GM12878 (cell line): ENCODE measurements around the gene PPP1R7. TPM values are rescaled to one million over a fixed set of nuclear protein-coding genes. Genes with fewer than 3 reads are reported as not detected.

Source experiments
- ATAC-seq: fragments of 200-7000 bp; cut with Tn5 transposase; 3 replicates; pipeline ENCODE4 v1.9.1; 2020; ENCODE audit warnings: mild to moderate bottlenecking, moderate library complexity
- BruUV-seq: library from RNA; stranded (reverse); fragments of 400-500 nt; replicated peaks from 2 replicates; lab custom pipeline; 2021; lab: Mats Ljungman, UMichigan
- CTCF ChIA-PET: fragments of 300-600 bp; sonication (Branson Sonifier 250); formaldehyde crosslinking; extraction: SDS; loops from one replicate; lab custom pipeline; 2021; ENCODE audit warnings: inconsistent platforms; lab: Yijun Ruan, JAX
- POLR2A ChIA-PET: fragments of 350-600 bp; formaldehyde crosslinking; extraction: SDS; loops from one replicate; lab custom pipeline; 2021; ENCODE audit warnings: inconsistent platforms; lab: Charles Lee
- RAD21 ChIA-PET: fragments of 300-600 bp; sonication (Branson Sonifier 250); formaldehyde crosslinking; loops from one replicate; lab custom pipeline; 2023; ENCODE audit warnings: antibody characterized with exemption; ENCODE audit not compliant: unreplicated experiment; lab: Charles Lee
- SMC1A ChIA-PET: fragments of 300-600 bp; sonication (Branson Sonifier 250); formaldehyde crosslinking; loops from one replicate; lab custom pipeline; 2023; ENCODE audit not compliant: unreplicated experiment, uncharacterized antibody; lab: Charles Lee
- DNase-seq: peaks from one replicate; pipeline ENCODE4 v3.0.0-alpha.2; 2011; ENCODE audit warnings: low read depth, low spot score
- FAIRE-seq: peaks from 3 replicates; lab custom pipeline; 2011; peaks lifted over from hg19 to GRCh38; lab: Jason Lieb, UNC
- H2AFZ ChIP-seq: 2 replicates; pipeline ENCODE4 v1.6.0; 2011; ENCODE audit warnings: low read depth, low read length, control low read depth; ENCODE audit not compliant: control insufficient read depth
- H3K27ac ChIP-seq: 2 replicates; pipeline ENCODE4 v1.5.1; 2011; ENCODE audit warnings: control low read depth; ENCODE audit not compliant: control insufficient read depth, insufficient read depth
- H3K27me3 ChIP-seq, 2 experiments: replicated peaks in 1 of 2; 2 replicates each; pipeline versions ENCODE4 v1.6.0 to v1.6.1; 2011; ENCODE audit warnings: low read length in 1 of 2; ENCODE audit not compliant: control insufficient read depth in 2 of 2, insufficient read depth in 2 of 2
- H3K36me3 ChIP-seq, 2 experiments: 2 replicates each; pipeline ENCODE4 v1.5.1; 2011; ENCODE audit warnings: low read length in 1 of 2; ENCODE audit not compliant: control insufficient read depth in 2 of 2, insufficient read depth in 2 of 2
- H3K4me1 ChIP-seq: 2 replicates; pipeline ENCODE4 v1.6.1; 2011; ENCODE audit warnings: mild to moderate bottlenecking, low read length, moderate library complexity, mixed read lengths; ENCODE audit not compliant: control insufficient read depth, insufficient read depth
- H3K4me2 ChIP-seq: 2 replicates; pipeline ENCODE4 v1.6.0; 2011; ENCODE audit warnings: control low read depth; ENCODE audit not compliant: control insufficient read depth, insufficient read depth
- H3K4me3 ChIP-seq: fragments of 200-600 bp; sonication (generic); 2 replicates; pipeline ENCODE4 v1.5.1; 2016
- H3K79me2 ChIP-seq: 2 replicates; pipeline ENCODE4 v1.6.0; 2011; ENCODE audit warnings: low read length; ENCODE audit not compliant: control insufficient read depth, insufficient read depth
- H3K9ac ChIP-seq: 2 replicates; pipeline ENCODE4 v1.8.0; 2011; ENCODE audit warnings: low read length, control low read depth, mixed read lengths; ENCODE audit not compliant: control insufficient read depth, insufficient read depth
- H3K9me3 ChIP-seq: replicated peaks from 3 replicates; pipeline ENCODE4 v1.5.1; 2011; ENCODE audit warnings: mild to moderate bottlenecking, low read length; ENCODE audit not compliant: control insufficient read depth, insufficient read depth
- H4K20me1 ChIP-seq: 2 replicates; pipeline ENCODE4 v1.6.0; 2011; ENCODE audit not compliant: control insufficient read depth, insufficient read depth
- BRCA1 ChIP-seq: IDR thresholded peaks from 2 replicates; pipeline ENCODE4 v1.6.1; 2011; ENCODE audit warnings: low read depth, low read length, improper control_type of control experiment
- CREM ChIP-seq: IDR thresholded peaks from 2 replicates; pipeline ENCODE4 v1.6.1; 2014; ENCODE audit warnings: antibody characterized with exemption, low read depth
- E4F1 ChIP-seq: fragments of 450-650 bp; IDR thresholded peaks from 2 replicates; pipeline ENCODE4 v1.6.1; 2018; ENCODE audit warnings: borderline replicate concordance, mild to moderate bottlenecking; ENCODE audit not compliant: partially characterized antibody
- FOS ChIP-seq: IDR thresholded peaks from 3 replicates; pipeline ENCODE4 v1.6.1; 2011; ENCODE audit warnings: borderline replicate concordance; ENCODE audit not compliant: insufficient read length; ENCODE audit errors: extremely low read depth
- MEF2A ChIP-seq: IDR thresholded peaks from 2 replicates; pipeline ENCODE4 v1.6.1; 2011; ENCODE audit warnings: low read depth, mild to moderate bottlenecking, low read length, moderate library complexity; ENCODE audit not compliant: insufficient read depth
- RBBP5 ChIP-seq: fragments of 200-600 bp; sonication (generic); conservative IDR thresholded peaks from 2 replicates; pipeline ENCODE4 v1.6.1; 2016
- RUNX3 ChIP-seq: IDR thresholded peaks from 2 replicates; pipeline ENCODE4 v1.6.1; 2012; ENCODE audit warnings: low read length, inconsistent platforms
- SIN3A ChIP-seq: IDR thresholded peaks from 2 replicates; pipeline ENCODE4 v1.6.1; 2012; ENCODE audit warnings: low read depth, low read length, improper control_type of control experiment
- TCF3 ChIP-seq: IDR thresholded peaks from 2 replicates; pipeline ENCODE4 v1.6.1; 2012; ENCODE audit warnings: low read depth, mild to moderate bottlenecking, low read length, borderline replicate concordance; ENCODE audit not compliant: insufficient read depth
- ZNF24 ChIP-seq: fragments of 450-650 bp; IDR thresholded peaks from 2 replicates; pipeline ENCODE4 v1.6.1; 2017; ENCODE audit warnings: antibody characterized with exemption, mild to moderate bottlenecking
- WGBS: methylation state at CpG from one replicate; pipeline ENCODE4 v1.1.6; 2016; ENCODE audit warnings: low lambda C conversion rate; ENCODE audit not compliant: insufficient replicate concordance, insufficient coverage; ENCODE audit errors: missing lambda C conversion rate; 5-methylcytosine and 5-hydroxymethylcytosine counted together
- in situ Hi-C: fragments of 300-500 bp; cut with MboI; formaldehyde crosslinking; loops from 9 replicates; pipeline ENCODE4 v1.14.3; 2018; ENCODE audit warnings: mixed read lengths
- intact Hi-C: fragments of 100-400 bp; cut with micrococcal nuclease; formaldehyde crosslinking; loops from one replicate; pipeline ENCODE4 v1.14.2; 2022; ENCODE audit not compliant: unreplicated experiment
- polyA plus RNA-seq, 11 experiments: library from polyadenylated mRNA; depleted of rRNA in 4 of 11; unstranded in 6 of 11; stranded (reverse) in 5 of 11; fragments of >200 nt; fragmentation: Nextera tagmentation in 4 of 11; fragmentation: Illumina TruSeq in 1 of 11; extraction: Ambion mirVana in 4 of 11; extraction: Trizol in 1 of 11; gene quantifications; 1 replicate in 1 of 11; 2 replicates in 10 of 11; pipeline versions ENCODE4 v1.2.1 to v1.2.3, GENCODE V29; 2011 to 2016; ENCODE audit warnings: inconsistent platforms in 2 of 11, missing spikeins in 2 of 11, low read depth in 1 of 11
- total RNA-seq, 4 experiments: library from RNA; depleted of rRNA in 3 of 4; stranded (reverse); fragments of >200 nt in 3 of 4; fragmentation: Illumina TruSeq in 1 of 4; extraction: Trizol in 1 of 4; gene quantifications; 2 replicates each; pipeline versions ENCODE4 v1.2.1 to v1.2.3, GENCODE V29; 2013 to 2021
- TF ChIP-seq, protein P1 (sequence below): fragments of 450-650 bp; conservative IDR thresholded peaks from 2 replicates; pipeline ENCODE4 v1.6.1; 2017; ENCODE audit warnings: mild to moderate bottlenecking, moderate library complexity
- TF ChIP-seq, protein P2 (sequence below), 3 experiments: IDR thresholded peaks in 2 of 3; conservative IDR thresholded peaks in 1 of 3; 2 replicates each; pipeline ENCODE4 v1.5.1; 2011; ENCODE audit warnings: low read depth in 3 of 3, low read length in 3 of 3, mild to moderate bottlenecking in 3 of 3, control low read depth in 2 of 3, moderate library complexity in 2 of 3, inconsistent platforms in 1 of 3, mixed read lengths in 1 of 3; ENCODE audit not compliant: control insufficient read depth in 2 of 3, insufficient read depth in 1 of 3; ENCODE audit errors: extremely low read depth in 1 of 3

Gene PPP1R7
- total and polyA plus RNA-seq, 10 of the 15 experiments (the other 5 are each of a cell fraction or from before 2014, with no cell fraction given) = 78.5 to 174 (median 93.7) TPM

DNA sequence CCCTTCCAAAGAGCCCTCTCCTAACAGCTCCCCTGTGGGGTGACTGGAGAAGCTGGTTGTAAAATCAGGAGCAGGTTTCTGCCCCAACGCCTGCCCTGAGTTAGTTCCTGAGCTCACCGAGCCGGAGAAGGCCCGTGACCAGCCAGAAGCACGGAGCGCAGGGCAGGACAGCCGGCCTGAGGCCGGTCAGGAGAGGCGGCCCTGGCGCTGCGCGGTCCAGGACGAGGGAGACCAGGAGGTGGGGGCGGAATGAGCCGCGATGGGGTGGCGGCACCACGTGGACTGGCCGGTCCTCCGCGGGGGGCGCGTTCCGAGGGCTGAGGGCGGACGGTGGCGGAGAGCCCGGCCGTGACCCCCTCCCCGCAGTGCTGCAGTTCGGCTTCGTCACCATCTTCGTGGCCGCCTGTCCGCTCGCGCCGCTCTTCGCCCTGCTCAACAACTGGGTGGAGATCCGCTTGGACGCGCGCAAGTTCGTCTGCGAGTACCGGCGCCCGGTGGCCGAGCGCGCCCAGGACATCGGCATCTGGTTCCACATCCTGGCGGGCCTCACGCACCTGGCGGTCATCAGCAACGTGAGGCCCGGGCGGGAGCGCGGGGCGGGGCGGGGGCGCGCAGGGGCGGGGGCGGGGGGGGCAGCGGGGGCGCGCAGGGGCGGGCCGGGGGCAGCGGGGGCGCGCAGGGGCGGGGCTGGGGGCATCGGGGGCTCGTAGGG, 67.2 kb downstream of the PPP1R7 start (continued):
- TF ChIP-seq, protein P1, sequence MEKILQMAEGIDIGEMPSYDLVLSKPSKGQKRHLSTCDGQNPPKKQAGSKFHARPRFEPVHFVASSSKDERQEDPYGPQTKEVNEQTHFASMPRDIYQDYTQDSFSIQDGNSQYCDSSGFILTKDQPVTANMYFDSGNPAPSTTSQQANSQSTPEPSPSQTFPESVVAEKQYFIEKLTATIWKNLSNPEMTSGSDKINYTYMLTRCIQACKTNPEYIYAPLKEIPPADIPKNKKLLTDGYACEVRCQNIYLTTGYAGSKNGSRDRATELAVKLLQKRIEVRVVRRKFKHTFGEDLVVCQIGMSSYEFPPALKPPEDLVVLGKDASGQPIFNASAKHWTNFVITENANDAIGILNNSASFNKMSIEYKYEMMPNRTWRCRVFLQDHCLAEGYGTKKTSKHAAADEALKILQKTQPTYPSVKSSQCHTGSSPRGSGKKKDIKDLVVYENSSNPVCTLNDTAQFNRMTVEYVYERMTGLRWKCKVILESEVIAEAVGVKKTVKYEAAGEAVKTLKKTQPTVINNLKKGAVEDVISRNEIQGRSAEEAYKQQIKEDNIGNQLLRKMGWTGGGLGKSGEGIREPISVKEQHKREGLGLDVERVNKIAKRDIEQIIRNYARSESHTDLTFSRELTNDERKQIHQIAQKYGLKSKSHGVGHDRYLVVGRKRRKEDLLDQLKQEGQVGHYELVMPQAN = 0 out of 2 replicates have a peak, but pooled peaks have one; percentile 40
- TF ChIP-seq, all 136 proteins: peak for 10

GRCh38 chr2:241218131-241219029, 68.1 kb downstream of the PPP1R7 start:
- ChIA-PET CTCF (interaction anchor here (0.7 to 2.1 kb wide), 16 partner anchors 43 to 446 kb away, joined by 3 to 27 read pairs (median 4); no protein-coding TSS in a partner anchor), POLR2A (no interaction called here)
- in situ Hi-C loops = loop anchor here (5.0 kb wide), 1 partner anchor 141 kb away; no protein-coding TSS in a partner anchor
- TF ChIP-seq MEF2A = no peak
- TF ChIP-seq CREM = no peak
- TF ChIP-seq RBBP5 = no peak
- TF ChIP-seq BRCA1 = no peak
- TF ChIP-seq RUNX3 = 0 out of 2 replicates have a peak, but pooled peaks have one; percentile 26
- no peak for TF ChIP-seq SIN3A
- no peak for TF ChIP-seq E4F1
- TF ChIP-seq TCF3 = no peak
- TF ChIP-seq, protein P2, sequence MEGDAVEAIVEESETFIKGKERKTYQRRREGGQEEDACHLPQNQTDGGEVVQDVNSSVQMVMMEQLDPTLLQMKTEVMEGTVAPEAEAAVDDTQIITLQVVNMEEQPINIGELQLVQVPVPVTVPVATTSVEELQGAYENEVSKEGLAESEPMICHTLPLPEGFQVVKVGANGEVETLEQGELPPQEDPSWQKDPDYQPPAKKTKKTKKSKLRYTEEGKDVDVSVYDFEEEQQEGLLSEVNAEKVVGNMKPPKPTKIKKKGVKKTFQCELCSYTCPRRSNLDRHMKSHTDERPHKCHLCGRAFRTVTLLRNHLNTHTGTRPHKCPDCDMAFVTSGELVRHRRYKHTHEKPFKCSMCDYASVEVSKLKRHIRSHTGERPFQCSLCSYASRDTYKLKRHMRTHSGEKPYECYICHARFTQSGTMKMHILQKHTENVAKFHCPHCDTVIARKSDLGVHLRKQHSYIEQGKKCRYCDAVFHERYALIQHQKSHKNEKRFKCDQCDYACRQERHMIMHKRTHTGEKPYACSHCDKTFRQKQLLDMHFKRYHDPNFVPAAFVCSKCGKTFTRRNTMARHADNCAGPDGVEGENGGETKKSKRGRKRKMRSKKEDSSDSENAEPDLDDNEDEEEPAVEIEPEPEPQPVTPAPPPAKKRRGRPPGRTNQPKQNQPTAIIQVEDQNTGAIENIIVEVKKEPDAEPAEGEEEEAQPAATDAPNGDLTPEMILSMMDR (IDR thresholded peaks at IDR 0.05 in 2 of 3, conservative IDR thresholded peaks at IDR 0.05 in 1 of 3; ENCODE audit: control insufficient read depth in 2 of 3, extremely low read depth in 1 of 3, insufficient read depth in 1 of 3, low read depth in 3 of 3, low read length in 3 of 3) = peak; percentile 26 to 38 (median 32); a peak in 4 of 6 replicates
- TF ChIP-seq ZNF24 = no peak
- TF ChIP-seq FOS = no peak

More at GRCh38 chr2:241218131-241219029, 68.1 kb downstream of the PPP1R7 start:
- Histone ChIP-seq H2AFZ (peak overlapping the region; percentile 53), H3K36me3 (no peaks in the 10 kb centered on the region), H3K4me3 (peak overlapping the region; percentile 75), H3K4me2 (peak overlapping the region; percentile 53), H3K9me3 (no peaks in the 10 kb centered on the region), H3K79me2 (no peaks in the 10 kb centered on the region), H3K4me1 (no peaks in the 10 kb centered on the region), H4K20me1 (no peaks in the 10 kb centered on the region), H3K9ac (0 out of 2 replicates have a peak overlapping the region, but pooled peaks have one; percentile 26), H3K27me3 (no peaks in the 10 kb centered on the region), H3K27ac (no peak overlapping the region)
- FAIRE-seq (no peak), DNase-seq (peak; percentile 17), ATAC-seq (peak; percentile 39)
- 3% methylated on average over 31 of the region's 83 CpGs for WGBS
- ChIA-PET SMC1A (interaction anchor here (0.9 to 1.9 kb wide), 14 partner anchors 10 to 514 kb away, joined by 3 to 9 read pairs (median 4); no protein-coding TSS in a partner anchor), RAD21 (interaction anchor here (0.7 to 2.1 kb wide), 14 partner anchors 68 to 468 kb away, joined by 3 to 23 read pairs (median 4); partner anchors contain the start of genes DTYMK, MTERF4, PASK and PPP1R7)
- intact Hi-C loops = loop anchor here (5.0 to 10.0 kb wide), 2 partner anchors 141 to 364 kb away; no protein-coding TSS in a partner anchor
- TSS peak; percentile 70 for BruUV-seq
